Choroid plexus epithelial cell (primary cell): ENCODE results near the gene REEP3.

Experiments used
- DNase-seq: peaks from one replicate; pipeline ENCODE4 v3.0.0-alpha.2; 2010; ENCODE audit warnings: low read depth
- H3K4me3 ChIP-seq: 2 replicates; pipeline ENCODE4 v1.5.1; 2011; ENCODE audit warnings: low read depth, mild to moderate bottlenecking, control low read depth, low read length, moderate library complexity
- TF ChIP-seq, protein P1 (sequence below): conservative IDR thresholded peaks from 2 replicates; pipeline ENCODE4 v1.5.1; 2011; ENCODE audit warnings: low read depth, mild to moderate bottlenecking, control low read depth, inconsistent platforms, low read length, moderate library complexity

Gene REEP3

DNA sequence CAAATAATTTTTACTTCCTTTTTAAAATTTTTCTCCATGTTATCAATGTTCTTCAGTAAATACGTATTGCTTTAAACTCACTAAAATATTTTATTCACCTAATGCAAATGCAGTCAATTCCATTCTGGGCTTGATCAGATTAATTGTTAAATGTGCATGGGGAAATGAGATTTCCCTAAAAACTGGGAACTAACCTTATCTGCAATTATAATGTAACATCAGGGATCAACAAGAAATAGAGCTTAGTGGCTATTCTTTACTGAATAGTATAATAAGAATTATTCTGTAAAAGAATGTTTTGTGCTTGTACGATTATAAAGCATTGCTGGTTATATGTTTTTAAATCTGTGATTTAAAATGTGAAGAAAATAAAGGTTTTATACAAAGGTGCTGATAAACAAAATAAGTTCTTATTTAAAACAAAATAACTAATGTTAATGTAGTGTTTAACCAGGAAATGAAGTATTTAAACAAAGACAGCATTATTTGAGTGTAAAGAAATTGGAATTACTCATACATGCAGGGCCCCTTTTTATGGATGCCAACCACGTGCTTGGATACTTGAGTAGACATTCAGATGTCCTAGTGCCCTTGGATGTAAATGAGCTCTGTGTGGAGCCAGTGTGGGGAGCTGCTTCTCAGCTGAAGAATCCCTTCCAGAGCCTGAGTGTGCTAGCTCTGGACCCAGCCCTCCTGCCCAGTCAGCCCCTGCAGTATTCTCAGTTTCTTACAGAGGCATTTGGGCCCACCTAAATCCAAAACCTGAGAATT, 84.2 kb downstream of the REEP3 start:
- TF ChIP-seq, protein P1, sequence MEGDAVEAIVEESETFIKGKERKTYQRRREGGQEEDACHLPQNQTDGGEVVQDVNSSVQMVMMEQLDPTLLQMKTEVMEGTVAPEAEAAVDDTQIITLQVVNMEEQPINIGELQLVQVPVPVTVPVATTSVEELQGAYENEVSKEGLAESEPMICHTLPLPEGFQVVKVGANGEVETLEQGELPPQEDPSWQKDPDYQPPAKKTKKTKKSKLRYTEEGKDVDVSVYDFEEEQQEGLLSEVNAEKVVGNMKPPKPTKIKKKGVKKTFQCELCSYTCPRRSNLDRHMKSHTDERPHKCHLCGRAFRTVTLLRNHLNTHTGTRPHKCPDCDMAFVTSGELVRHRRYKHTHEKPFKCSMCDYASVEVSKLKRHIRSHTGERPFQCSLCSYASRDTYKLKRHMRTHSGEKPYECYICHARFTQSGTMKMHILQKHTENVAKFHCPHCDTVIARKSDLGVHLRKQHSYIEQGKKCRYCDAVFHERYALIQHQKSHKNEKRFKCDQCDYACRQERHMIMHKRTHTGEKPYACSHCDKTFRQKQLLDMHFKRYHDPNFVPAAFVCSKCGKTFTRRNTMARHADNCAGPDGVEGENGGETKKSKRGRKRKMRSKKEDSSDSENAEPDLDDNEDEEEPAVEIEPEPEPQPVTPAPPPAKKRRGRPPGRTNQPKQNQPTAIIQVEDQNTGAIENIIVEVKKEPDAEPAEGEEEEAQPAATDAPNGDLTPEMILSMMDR, result no peak
- no peak overlapping the region for H3K4me3 ChIP-seq
- peak; percentile 9 for DNase-seq

DNA sequence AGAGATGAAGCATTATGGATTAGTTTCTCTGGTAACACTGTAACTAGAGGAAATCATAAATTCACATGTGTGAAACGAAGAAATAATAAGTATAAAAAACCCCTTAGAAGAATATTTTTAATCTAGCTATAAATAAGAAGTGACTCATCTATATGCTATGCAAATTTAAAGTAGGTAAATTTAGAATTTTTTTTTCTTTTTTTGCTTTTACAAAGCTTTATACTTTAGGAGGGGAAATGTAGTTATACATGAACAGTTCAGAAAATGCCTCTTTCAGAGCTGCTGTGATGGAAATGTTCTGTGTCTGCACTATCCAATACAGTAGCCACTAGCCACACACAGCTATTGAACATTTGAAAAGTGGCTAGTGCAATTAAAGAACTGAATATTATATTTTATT, 87.3 kb downstream of the REEP3 start:
- H3K4me3 ChIP-seq, result no peak overlapping the region
- TF ChIP-seq, protein P1, result no peak
- no peak for DNase-seq

DNA sequence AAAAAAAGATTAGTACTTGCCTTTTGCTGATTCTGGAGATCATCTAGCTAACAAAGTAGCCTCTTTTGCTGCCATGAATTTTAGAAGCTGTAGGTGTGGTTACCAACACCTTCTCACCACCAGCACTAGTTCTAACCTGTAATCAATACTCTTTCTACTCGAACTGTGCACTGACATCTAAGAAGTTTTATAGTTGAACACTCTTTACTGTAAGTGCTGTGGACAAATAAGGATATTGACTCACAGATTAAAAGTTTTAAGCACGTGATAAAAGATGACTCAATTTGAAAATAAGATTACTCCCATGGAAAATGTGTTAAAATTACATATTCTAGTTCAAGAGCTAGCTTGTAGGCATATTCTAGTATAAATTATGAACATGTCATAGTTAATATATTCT, 89.9 kb downstream of the REEP3 start:
- H3K4me3 ChIP-seq, result no peak overlapping the region

DNA sequence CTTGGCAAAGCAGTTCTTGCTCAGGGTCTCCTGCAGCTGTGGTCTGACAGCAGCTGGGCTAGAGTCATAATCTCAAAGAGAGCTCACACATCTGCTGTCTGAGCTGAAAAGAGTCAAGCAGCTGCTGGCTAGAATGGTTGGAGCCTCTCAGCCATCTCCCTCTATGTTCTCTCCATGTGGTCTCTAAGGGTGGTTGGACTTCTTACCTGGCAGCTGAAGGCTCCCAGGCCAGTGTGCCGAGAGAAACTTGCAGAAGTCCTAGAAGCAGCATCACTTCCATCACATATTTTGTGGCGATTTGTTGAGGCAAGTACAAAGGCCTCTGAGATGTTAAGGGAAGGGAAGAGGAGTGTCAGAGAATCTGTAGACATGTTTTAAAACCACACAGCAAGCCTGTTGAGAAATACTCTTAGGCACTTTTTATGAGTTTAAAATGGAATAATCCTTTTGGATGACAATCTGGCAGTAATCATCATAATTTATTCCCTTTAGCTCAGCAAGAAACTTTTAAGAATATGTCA, 93.2 kb downstream of the REEP3 start:
- TF ChIP-seq, protein P1, result no peak
- no peak overlapping the region for H3K4me3 ChIP-seq
- peak; percentile 61 for DNase-seq

More for the DNA sequence above, 89.9 kb downstream of the REEP3 start:
- TF ChIP-seq, protein P1, result no peak
- DNase-seq, result peak; percentile 51

DNA sequence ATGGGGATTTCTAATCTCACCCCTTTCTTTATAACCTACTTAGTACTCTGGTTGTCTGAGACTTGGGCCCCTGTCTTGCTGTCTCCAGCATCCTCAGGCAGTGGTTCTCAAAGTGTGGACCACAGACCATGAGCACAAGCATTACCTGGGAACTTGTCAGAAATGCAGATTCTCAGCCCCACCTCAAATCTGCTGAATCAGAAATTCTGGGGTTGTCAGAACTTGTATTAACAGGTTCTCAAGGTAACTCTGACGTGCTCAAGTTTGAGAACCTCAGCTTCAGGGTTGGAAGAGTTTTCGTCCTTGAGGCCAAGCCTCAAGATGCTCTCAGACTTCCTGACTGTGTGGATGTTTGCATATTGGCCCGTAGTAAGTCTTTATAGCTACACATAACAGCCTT, 97.4 kb downstream of the REEP3 start:
- DNase-seq, result no peak
- no peak overlapping the region for H3K4me3 ChIP-seq
- TF ChIP-seq, protein P1, result no peak

DNA sequence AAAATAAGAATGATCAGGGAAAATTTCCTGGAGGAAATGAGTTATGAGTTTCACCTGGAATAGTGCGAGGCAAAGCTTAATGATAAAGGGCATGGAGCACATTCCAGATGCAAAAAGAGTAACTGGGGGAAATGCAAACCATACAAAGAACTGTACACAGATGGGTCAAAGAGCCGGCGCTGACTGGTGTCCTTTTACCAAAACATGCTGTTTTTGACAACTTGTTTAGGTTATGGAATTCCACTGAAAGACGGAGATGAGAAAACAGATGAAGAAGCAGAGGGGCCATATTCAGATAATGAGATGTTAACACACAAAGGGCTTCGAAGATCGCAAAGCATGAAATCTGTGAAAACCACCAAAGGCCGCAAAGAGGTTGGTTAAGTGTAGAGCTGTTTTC, 98.2 kb downstream of the REEP3 start:
- no peak for DNase-seq
- TF ChIP-seq, protein P1, result no peak
- H3K4me3 ChIP-seq, result no peak overlapping the region

DNA sequence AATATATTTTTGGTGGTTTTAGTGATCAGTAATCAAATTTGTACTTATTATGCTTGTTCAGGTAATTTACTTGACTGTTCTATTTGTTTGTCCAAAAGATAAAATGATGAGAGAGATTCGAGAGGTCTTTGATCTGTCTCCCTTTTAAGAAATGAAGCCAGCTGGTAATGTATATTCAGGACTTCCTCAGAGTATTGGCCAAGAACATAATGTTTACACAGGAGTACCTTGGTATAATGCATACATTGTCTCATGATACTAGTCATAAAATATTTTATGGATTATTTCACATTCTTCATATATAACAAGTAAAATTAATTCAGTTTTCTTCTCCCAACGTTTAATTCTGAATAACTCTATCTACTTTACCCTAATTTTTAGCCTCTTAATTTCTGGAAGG, 100.9 kb downstream of the REEP3 start:
- TF ChIP-seq, protein P1, result no peak

More for the DNA sequence above, 100.9 kb downstream of the REEP3 start:
- no peak overlapping the region for H3K4me3 ChIP-seq
- no peak for DNase-seq
